Neutrophil (primary cell): ENCODE results near the gene SRRT.

Source experiments
- H3K27ac ChIP-seq: fragments of 200-600 bp; sonication (generic); 2 replicates; pipeline ENCODE4 v1.5.1; 2016; ENCODE audit warnings: mild to moderate bottlenecking, moderate library complexity
- H3K27me3 ChIP-seq: fragments of 200-600 bp; sonication (generic); 2 replicates; pipeline ENCODE4 v1.6.0; 2016; ENCODE audit warnings: mild to moderate bottlenecking
- H3K36me3 ChIP-seq: fragments of 200-600 bp; sonication (generic); 2 replicates; pipeline ENCODE4 v1.5.1; 2017
- H3K4me1 ChIP-seq, 2 experiments: fragments of 200-600 bp in 1 of 2; sonication (generic) in 1 of 2; 1 replicate in 1 of 2; 2 replicates in 1 of 2; pipeline versions ENCODE4 v1.5.1 to v1.6.1; 2013 to 2016; ENCODE audit warnings: low read depth in 1 of 2, low read length in 1 of 2, mild to moderate bottlenecking in 1 of 2, moderate library complexity in 1 of 2; ENCODE audit not compliant: control insufficient read depth in 1 of 2, insufficient read depth in 1 of 2
- H3K4me3 ChIP-seq, 2 experiments: fragments of 200-600 bp in 1 of 2; sonication (generic) in 1 of 2; 1 replicate in 1 of 2; 2 replicates in 1 of 2; pipeline ENCODE4 v1.5.1; 2013 to 2016; ENCODE audit warnings: low read depth in 1 of 2, low read length in 1 of 2, mild to moderate bottlenecking in 1 of 2, moderate library complexity in 1 of 2
- H3K9me3 ChIP-seq: fragments of 200-600 bp; sonication (generic); 2 replicates; pipeline ENCODE4 v1.5.1; 2016
- CTCF ChIP-seq: fragments of 200-600 bp; sonication (generic); IDR thresholded peaks from 2 replicates; pipeline ENCODE4 v1.5.1; 2016; ENCODE audit warnings: antibody characterized with exemption

The SRRT gene, protein sequence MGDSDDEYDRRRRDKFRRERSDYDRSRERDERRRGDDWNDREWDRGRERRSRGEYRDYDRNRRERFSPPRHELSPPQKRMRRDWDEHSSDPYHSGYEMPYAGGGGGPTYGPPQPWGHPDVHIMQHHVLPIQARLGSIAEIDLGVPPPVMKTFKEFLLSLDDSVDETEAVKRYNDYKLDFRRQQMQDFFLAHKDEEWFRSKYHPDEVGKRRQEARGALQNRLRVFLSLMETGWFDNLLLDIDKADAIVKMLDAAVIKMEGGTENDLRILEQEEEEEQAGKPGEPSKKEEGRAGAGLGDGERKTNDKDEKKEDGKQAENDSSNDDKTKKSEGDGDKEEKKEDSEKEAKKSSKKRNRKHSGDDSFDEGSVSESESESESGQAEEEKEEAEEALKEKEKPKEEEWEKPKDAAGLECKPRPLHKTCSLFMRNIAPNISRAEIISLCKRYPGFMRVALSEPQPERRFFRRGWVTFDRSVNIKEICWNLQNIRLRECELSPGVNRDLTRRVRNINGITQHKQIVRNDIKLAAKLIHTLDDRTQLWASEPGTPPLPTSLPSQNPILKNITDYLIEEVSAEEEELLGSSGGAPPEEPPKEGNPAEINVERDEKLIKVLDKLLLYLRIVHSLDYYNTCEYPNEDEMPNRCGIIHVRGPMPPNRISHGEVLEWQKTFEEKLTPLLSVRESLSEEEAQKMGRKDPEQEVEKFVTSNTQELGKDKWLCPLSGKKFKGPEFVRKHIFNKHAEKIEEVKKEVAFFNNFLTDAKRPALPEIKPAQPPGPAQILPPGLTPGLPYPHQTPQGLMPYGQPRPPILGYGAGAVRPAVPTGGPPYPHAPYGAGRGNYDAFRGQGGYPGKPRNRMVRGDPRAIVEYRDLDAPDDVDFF

GRCh38 chr7:100874577-100875355 is at the start of gene SRRT:
TSS of gene SRRT (plus strand) at chr7:100875103. CDS start at chr7:100875591, 488 bp downstream.
- peak; percentile 95 for TF ChIP-seq CTCF
- peaks cover 23 to 26% of the 10 kb centered on the region in 2 experiments for H3K4me1 ChIP-seq
- H3K4me3 ChIP-seq, result peak within 1 kb of the TSS; percentile 92 to 100

GRCh38 chr7:100825215-100825671 is 49.7 kb upstream of the SRRT start:
- Histone ChIP-seq H3K4me1 (peaks cover 33 to 37% of the 10 kb centered on the region in 2 experiments), H3K4me3 (peak overlapping the region; percentile 70 to 72), H3K36me3 (peaks cover 26% of the 10 kb centered on the region), H3K9me3 (no peaks in the 10 kb centered on the region), H3K27me3 (peaks cover 39% of the 10 kb centered on the region), H3K27ac (peak overlapping the region; percentile 85)
- TF ChIP-seq CTCF, result no peak

More at GRCh38 chr7:100874577-100875355, at the start of gene SRRT:
- Histone ChIP-seq H3K27ac (peak within 1 kb of the TSS; percentile 94), H3K9me3 (no peaks in the 10 kb centered on the region), H3K36me3 (peaks cover 37% of the 10 kb centered on the region), H3K27me3 (no peaks in the 10 kb centered on the region)

DNA sequence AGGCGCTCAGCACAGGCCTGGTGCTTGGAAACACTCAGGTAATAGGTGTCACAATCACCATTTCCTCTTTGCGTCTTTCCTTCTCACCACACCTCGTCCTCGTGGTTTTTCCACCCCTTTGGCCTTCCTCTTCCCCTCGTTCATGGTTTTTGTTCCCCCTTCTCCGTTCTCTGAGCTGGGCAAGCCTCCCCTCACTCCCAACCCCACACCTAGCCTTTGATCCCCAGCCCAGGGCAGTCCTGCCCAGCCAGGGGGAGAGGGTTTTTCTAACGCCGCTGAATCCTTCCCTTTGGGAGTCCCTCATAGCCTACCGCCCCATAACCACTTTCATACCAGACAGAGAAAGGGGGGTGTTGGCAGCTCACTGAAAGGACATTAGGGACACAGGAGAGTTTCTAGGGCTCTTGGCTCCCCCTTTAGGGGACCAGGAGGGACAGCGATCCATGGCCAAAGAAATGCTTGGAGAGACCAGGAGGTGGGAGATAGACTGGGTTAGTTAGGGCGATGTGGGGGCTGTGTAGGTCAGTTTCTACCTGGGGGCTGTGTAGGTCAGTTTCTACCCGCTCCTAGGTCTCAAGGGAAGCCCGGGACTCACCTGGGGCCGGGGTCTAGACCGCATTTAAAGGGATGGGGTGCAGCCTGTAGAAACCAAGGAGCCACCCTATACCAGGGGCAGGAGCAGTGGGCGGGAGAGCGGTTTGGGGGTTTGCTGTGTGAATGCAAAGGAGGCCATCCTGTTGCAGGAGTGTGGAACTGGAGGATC is 49.0 kb upstream of the SRRT start:
- Histone ChIP-seq H3K36me3 (peaks cover 26% of the 10 kb centered on the region), H3K9me3 (no peaks in the 10 kb centered on the region), H3K27me3 (peaks cover 46% of the 10 kb centered on the region), H3K4me1 (peaks cover 33 to 37% of the 10 kb centered on the region in 2 experiments), H3K27ac (peak overlapping the region; percentile 85), H3K4me3 (peak overlapping the region; percentile 70 to 72)
- no peak for TF ChIP-seq CTCF

GRCh38 chr7:100826514-100827329 is 48.2 kb upstream of the SRRT start:
- Histone ChIP-seq H3K9me3 (no peaks in the 10 kb centered on the region), H3K4me1 (peaks cover 33 to 37% of the 10 kb centered on the region in 2 experiments), H3K27me3 (peaks cover 54% of the 10 kb centered on the region), H3K4me3 (peak overlapping the region; percentile 70 to 72), H3K27ac (peak overlapping the region; percentile 85), H3K36me3 (peaks cover 23% of the 10 kb centered on the region)
- no peak for TF ChIP-seq CTCF
